Pancreas (tissue), 10 donors: ENCODE results near the gene DMD. TPM values are rescaled to one million over a fixed set of nuclear protein-coding genes. Genes with fewer than 3 reads are reported as not detected.

ENCODE experiments used
- ATAC-seq, 4 donors: fragments of 200-7000 bp; cut with Tn5 transposase; one replicate each; pipeline versions ENCODE4 v1.8.0 to v1.9.1; 2020; ENCODE audit warnings: mild to moderate bottlenecking in 4 of 4, moderate library complexity in 4 of 4
- DNase-seq, 6 donors: peaks; one replicate each; pipeline ENCODE4 v3.0.0-alpha.2; 2020
- FAIRE-seq: peaks from 2 replicates; lab custom pipeline; 2012; peaks lifted over from hg19 to GRCh38; lab: Jason Lieb, UNC
- H3K27ac ChIP-seq, 4 donors: fragments of 200-600 bp; sonication (generic); 1 replicate in 3 of 4; 2 replicates in 1 of 4; pipeline versions ENCODE4 v1.5.0 to v1.8.0; 2020
- H3K27me3 ChIP-seq, 4 donors: fragments of 200-600 bp; one replicate each; pipeline ENCODE4 v1.8.0; 2021
- H3K36me3 ChIP-seq, 3 donors: fragments of 200-600 bp; sonication (generic) in 1 of 3; one replicate each; pipeline versions ENCODE4 v1.5.0 to v1.8.0; 2020 to 2021
- H3K4me1 ChIP-seq, 3 donors: fragments of 200-600 bp; one replicate each; pipeline ENCODE4 v1.8.0; 2021
- H3K4me3 ChIP-seq, 4 donors: fragments of 200-600 bp; sonication (generic) in 2 of 4; one replicate each; pipeline versions ENCODE4 v1.5.0 to v1.8.0; 2020 to 2021
- H3K9me3 ChIP-seq, 4 donors: fragments of 200-600 bp; one replicate each; pipeline ENCODE4 v1.8.0; 2021
- WGBS, 2 donors: extraction: QIAGEN DNeasy Blood & Tissue Kit; methylation state at CpG; one replicate each; pipeline ENCODE4 v1.1.7; 2013; 5-methylcytosine and 5-hydroxymethylcytosine counted together
- intact Hi-C, 3 donors: fragments of 100-400 bp; cut with DNase I; formaldehyde crosslinking; loops; one replicate each; pipeline versions ENCODE4 v1.11.1 to v1.14.2; 2022
- polyA plus RNA-seq, 2 donors: library from polyadenylated mRNA; stranded (reverse); fragments of 200-250 nt; gene quantifications; one replicate each; pipeline ENCODE4 v1.2.3, GENCODE V29; 2013
- total RNA-seq, 6 donors: library from RNA; stranded (reverse); fragmentation: NEBNext Ultra II Directional in 4 of 6; extraction: Animal tissue kit (Norgen Biotek cat#: 25700) in 4 of 6; gene quantifications; one replicate each; pipeline versions ENCODE4 v1.2.1 to v1.2.4, GENCODE V29; 2021 to 2023
- TF ChIP-seq, protein P1 (sequence below), 4 donors: fragments of 200-600 bp; sonication (generic) in 3 of 4; IDR thresholded peaks; one replicate each; pipeline versions ENCODE4 v1.5.0 to v1.8.0; 2021; ENCODE audit warnings: antibody characterized with exemption in 4 of 4
- donor health status: healthy with polysubstance abuse.
- donor health status: DM: no; HTN: no; CAD: no; lungs with moderate emphysema.
- donor health status: DM: no; HTN: no; CAD: no.
- donor health status: control.
- donor health status: control.
- donor health status: Bipolar disorder and iron deficiency.
- donor health status: DM: yes; HTN: yes; CAD: no.
- donor health status: DM: no; HTN: no; CAD: no.
- donor health status: DM: no; HTN: no; CAD: no.
- donor health status: DM: yes; HTN: yes; CAD: no.

Gene DMD
- total and polyA plus RNA-seq, 8 donors: 9.1 to 46.5 (median 32.1) TPM

GRCh38 chrX:32495855-32496254, 715.5 kb downstream of the DMD start:
- TF ChIP-seq, protein P1, sequence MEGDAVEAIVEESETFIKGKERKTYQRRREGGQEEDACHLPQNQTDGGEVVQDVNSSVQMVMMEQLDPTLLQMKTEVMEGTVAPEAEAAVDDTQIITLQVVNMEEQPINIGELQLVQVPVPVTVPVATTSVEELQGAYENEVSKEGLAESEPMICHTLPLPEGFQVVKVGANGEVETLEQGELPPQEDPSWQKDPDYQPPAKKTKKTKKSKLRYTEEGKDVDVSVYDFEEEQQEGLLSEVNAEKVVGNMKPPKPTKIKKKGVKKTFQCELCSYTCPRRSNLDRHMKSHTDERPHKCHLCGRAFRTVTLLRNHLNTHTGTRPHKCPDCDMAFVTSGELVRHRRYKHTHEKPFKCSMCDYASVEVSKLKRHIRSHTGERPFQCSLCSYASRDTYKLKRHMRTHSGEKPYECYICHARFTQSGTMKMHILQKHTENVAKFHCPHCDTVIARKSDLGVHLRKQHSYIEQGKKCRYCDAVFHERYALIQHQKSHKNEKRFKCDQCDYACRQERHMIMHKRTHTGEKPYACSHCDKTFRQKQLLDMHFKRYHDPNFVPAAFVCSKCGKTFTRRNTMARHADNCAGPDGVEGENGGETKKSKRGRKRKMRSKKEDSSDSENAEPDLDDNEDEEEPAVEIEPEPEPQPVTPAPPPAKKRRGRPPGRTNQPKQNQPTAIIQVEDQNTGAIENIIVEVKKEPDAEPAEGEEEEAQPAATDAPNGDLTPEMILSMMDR (IDR thresholded peaks at IDR 0.05): no peak
- no peak overlapping the region for H3K27ac ChIP-seq
- no peak for FAIRE-seq

DNA sequence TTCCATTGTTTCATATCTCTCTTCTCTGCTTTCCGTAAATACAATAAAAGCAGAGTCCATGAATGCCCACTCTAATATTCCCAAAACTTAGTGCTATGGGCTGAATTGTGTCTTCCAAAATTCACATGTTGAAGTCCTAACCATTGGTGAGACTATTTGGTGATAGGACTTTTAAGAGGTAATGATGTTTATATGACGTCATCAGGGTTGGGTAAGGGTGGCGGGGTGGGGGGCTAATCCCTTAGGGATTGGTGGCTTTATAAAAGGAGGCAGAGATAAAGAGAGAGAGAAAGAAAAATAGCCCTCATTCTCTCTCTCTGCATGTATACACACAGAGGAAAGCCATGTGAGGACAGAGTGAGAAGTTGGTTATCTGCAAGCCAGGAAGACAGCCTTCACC, 722.2 kb downstream of the DMD start:
- Histone ChIP-seq H3K4me1 (no peaks in the 10 kb centered on the region), H3K27me3 (no peaks in the 10 kb centered on the region), H3K9me3 (no peaks in the 10 kb centered on the region), H3K27ac (no peak overlapping the region), H3K36me3 (no peaks in the 10 kb centered on the region), H3K4me3 (no peak overlapping the region)
- TF ChIP-seq, protein P1 (IDR thresholded peaks at IDR 0.05): no peak
- no peak for FAIRE-seq
- WGBS, 2 donors: 54 to 59% methylated on average over 3 of the region's 3 CpGs
- intact Hi-C loops: no loop called here
- DNase-seq: no peak
- no peak for ATAC-seq

More at GRCh38 chrX:32495855-32496254, 715.5 kb downstream of the DMD start:
- Histone ChIP-seq H3K4me1 (no peaks in the 10 kb centered on the region), H3K27me3 (peaks cover 0 to 14% (median 4%) of the 10 kb centered on the region in 4 donors), H3K9me3 (no peaks in the 10 kb centered on the region), H3K4me3 (no peak overlapping the region), H3K36me3 (no peaks in the 10 kb centered on the region)
- intact Hi-C loops: no loop called here
- DNase-seq (no peak), ATAC-seq (no peak)

- Histone ChIP-seq H3K36me3 (no peaks in the 10 kb centered on the region), H3K4me1 (no peaks in the 10 kb centered on the region), H3K27me3 (peaks cover 0 to 10% (median 0%) of the 10 kb centered on the region in 4 donors), H3K9me3 (no peaks in the 10 kb centered on the region), H3K27ac (no peak overlapping the region), H3K4me3 (no peak overlapping the region)
- TF ChIP-seq, protein P1 (IDR thresholded peaks at IDR 0.05): no peak
- intact Hi-C loops: no loop called here
- ATAC-seq (no peak), DNase-seq (no peak), FAIRE-seq (peak; percentile 98)
- 21 to 33% methylated on average over 3 of the region's 3 CpGs for WGBS, 2 donors
These were observed 727.7 kb downstream of the DMD start for GRCh38 chrX:32483534-32484136.

- DNase-seq: no peak
- 74 to 89% methylated on average over 2 of the region's 2 CpGs for WGBS, 2 donors
- Histone ChIP-seq H3K27me3 (peaks cover 0 to 10% (median 0%) of the 10 kb centered on the region in 4 donors), H3K27ac (no peak overlapping the region), H3K36me3 (no peaks in the 10 kb centered on the region), H3K9me3 (no peaks in the 10 kb centered on the region), H3K4me1 (no peaks in the 10 kb centered on the region), H3K4me3 (no peak overlapping the region)
- ATAC-seq: no peak
- TF ChIP-seq, protein P1 (IDR thresholded peaks at IDR 0.05): no peak
- intact Hi-C loops: no loop called here
- FAIRE-seq: no peak
These were observed 731.3 kb downstream of the DMD start for GRCh38 chrX:32480019-32480418.

- intact Hi-C loops: no loop called here
These were observed 739.0 kb downstream of the DMD start for GRCh38 chrX:32472364-32472763.

More at GRCh38 chrX:32472364-32472763, 739.0 kb downstream of the DMD start:
- TF ChIP-seq, protein P1 (IDR thresholded peaks at IDR 0.05): no peak
- H3K27ac ChIP-seq: no peak overlapping the region
- H3K4me1 ChIP-seq: no peaks in the 10 kb centered on the region
- WGBS, 2 donors: 51% methylated on average over 3 of the region's 3 CpGs
- ATAC-seq (no peak), FAIRE-seq (peak; percentile 72), DNase-seq (no peak)
- no peaks in the 10 kb centered on the region for H3K27me3 ChIP-seq
- no peaks in the 10 kb centered on the region for H3K9me3 ChIP-seq
- no peak overlapping the region for H3K4me3 ChIP-seq
- no peaks in the 10 kb centered on the region for H3K36me3 ChIP-seq
